ENCODE measurements around the gene PRTN3. TPM values are rescaled to one million over a fixed set of nuclear protein-coding genes. Genes with fewer than 3 reads are reported as not detected.

The PRTN3 gene
- total and polyA plus RNA-seq, 2 of the 4 experiments (the other 2 are of a cell fraction) = not detected

- no peak overlapping the region for H3K4me2 ChIP-seq (ENCODE audit: low read depth, low read length)
- H2BK5ac ChIP-seq (ENCODE audit: low read depth, low read length, poor library complexity, severe bottlenecking) = no peak overlapping the region
- no CpG with 5 or more reads among the region's 11 CpGs for WGBS, 2 experiments (ENCODE audit: extremely low coverage in 2 of 2, insufficient read length in 1 of 2)
- H3K4me1 ChIP-seq (ENCODE audit: control insufficient read depth, insufficient read depth, low read length) = peaks cover 2% of the 10 kb centered on the region; the same call in 1 of the 2 replicates
- peak overlapping the region; percentile 8; the same call in 1 of the 2 replicates for H2AK5ac ChIP-seq (ENCODE audit: low read depth, low read length)
- intact Hi-C loops (cut with micrococcal nuclease) (no loop called here), dilution Hi-C loops (cut with HindIII; ENCODE audit: low sequenced_read_pairs, unreplicated experiment) (no loop called here), in situ Hi-C loops (cut with MboI; ENCODE audit: low sequenced_read_pairs) (no loop called here)
- no peaks in the 10 kb centered on the region for H3K79me1 ChIP-seq (ENCODE audit: low read depth in 1 of 2, low read length in 2 of 2)
- H2AK9ac ChIP-seq (replicated peaks; ENCODE audit: low read depth, low read length, poor library complexity) = peak overlapping the region; percentile 61
- no peak overlapping the region for H3K4ac ChIP-seq (ENCODE audit: low read depth, low read length)
- H3K36me3 ChIP-seq (ENCODE audit: control insufficient read depth, insufficient read depth, low read length) = no peaks in the 10 kb centered on the region
- no peak overlapping the region for H2BK20ac ChIP-seq (ENCODE audit: low read depth, low read length)
- H3K56ac ChIP-seq (ENCODE audit: extremely low read depth, insufficient read depth, low read length) = no peak overlapping the region
- no peak overlapping the region for H4K5ac ChIP-seq (ENCODE audit: low read depth, low read length)
- H4K20me1 ChIP-seq (ENCODE audit: insufficient read depth, low read length) = no peaks in the 10 kb centered on the region; the same call in 1 of the 2 replicates
- peak overlapping the region; percentile 33 for H2AFZ ChIP-seq (replicated peaks; ENCODE audit: low read length, poor library complexity)
- no peak overlapping the region for H3K18ac ChIP-seq (ENCODE audit: low read depth, low read length)
- no peak overlapping the region for H3K23ac ChIP-seq (ENCODE audit: low read depth, low read length)
- no peaks in the 10 kb centered on the region for H3K9me1 ChIP-seq (ENCODE audit: insufficient read depth, low read length)
- H2BK120ac ChIP-seq (ENCODE audit: low read depth, low read length) = no peak overlapping the region; the same call in 1 of the 2 replicates
- no peak overlapping the region for H3K9ac ChIP-seq (ENCODE audit: low read depth, low read length)
- ChIA-PET POLR2A (ENCODE audit: unreplicated experiment) (no interaction called here), CTCF (interaction anchor here (0.7 kb wide), 1 partner anchor 19 kb away, joined by 9 read pairs; no protein-coding TSS in a partner anchor)
- no peak overlapping the region for H4K8ac ChIP-seq (ENCODE audit: low read depth in 2 of 2, low read length in 2 of 2)
- H3K9me3 ChIP-seq (ENCODE audit: control insufficient read depth, insufficient read depth, low read length) = no peaks in the 10 kb centered on the region
- no peak overlapping the region for H4K91ac ChIP-seq (ENCODE audit: insufficient read depth, low read depth, low read length)
- no peak overlapping the region for H3K27ac ChIP-seq (ENCODE audit: insufficient read depth, low read length)
- DNase-seq (no peak), ATAC-seq (ENCODE audit: low read depth) (no peak)
- no peak overlapping the region for H3K14ac ChIP-seq (replicated peaks; ENCODE audit: low read depth, low read length)
- BruUV-seq (replicated peaks) = no TSS peak
- no peak overlapping the region for H2BK15ac ChIP-seq (ENCODE audit: low read depth, low read length)
- no peak for TF ChIP-seq RFX5 (IDR thresholded peaks at IDR 0.05; ENCODE audit: low read depth, low read length)
- no peak overlapping the region for H3K4me3 ChIP-seq (ENCODE audit: insufficient read depth, low read depth, low read length)
- peaks cover 20% of the 10 kb centered on the region for H3K27me3 ChIP-seq (ENCODE audit: control insufficient read depth, insufficient read depth, low read length)
Observed at GRCh38 chr19:844546-844971, 3.8 kb downstream of the PRTN3 start.
